SHP77 (cell line): ENCODE measurements around the gene LAIR1.

Experiments
- DNase-seq, 2 experiments: peaks; one replicate each; lab custom pipeline; 2025; lab: John Stamatoyannopoulos, UW

The LAIR1 gene

DNA sequence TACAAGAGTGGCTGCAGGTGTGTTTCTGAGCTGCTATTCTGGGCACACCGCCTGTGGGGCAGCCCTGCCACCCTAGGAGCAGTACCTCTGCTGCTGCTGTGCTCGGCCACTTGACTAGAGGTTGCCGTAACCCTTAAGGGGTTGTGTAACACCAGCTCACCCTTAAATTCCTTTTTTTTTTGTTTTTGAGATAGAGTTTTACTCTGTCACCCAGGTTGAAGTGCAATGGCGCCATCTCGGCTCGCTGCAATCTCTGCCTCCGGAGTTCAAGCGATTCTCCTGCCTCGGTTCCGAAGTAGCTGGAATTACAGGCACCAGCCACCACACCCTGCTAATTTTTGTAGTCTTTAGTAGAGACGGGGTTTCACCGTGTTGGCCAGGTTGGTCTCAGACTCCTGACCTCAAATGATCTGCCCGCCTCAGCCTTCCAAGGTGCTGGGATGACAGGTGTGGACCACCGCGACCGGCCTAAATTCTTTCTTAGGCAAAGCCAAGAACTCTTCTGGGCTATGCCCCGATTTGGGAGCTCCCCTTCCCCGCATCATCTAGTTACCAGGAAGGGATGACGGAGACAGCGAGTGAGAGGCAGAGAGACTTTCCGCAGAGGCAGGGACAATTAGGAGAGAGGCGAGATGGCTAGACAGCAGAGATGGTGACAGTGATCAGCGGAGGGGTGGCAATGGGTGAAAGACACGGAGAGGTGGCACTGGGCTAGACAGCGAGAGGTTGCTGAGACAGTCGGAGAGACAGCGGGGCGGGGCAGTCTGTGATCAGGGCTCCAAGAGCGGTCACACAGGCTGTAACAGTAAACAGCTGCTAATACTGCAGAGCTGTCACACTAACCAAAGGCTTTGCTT, 47.4 kb downstream of the LAIR1 start:
- no peak for DNase-seq

DNA sequence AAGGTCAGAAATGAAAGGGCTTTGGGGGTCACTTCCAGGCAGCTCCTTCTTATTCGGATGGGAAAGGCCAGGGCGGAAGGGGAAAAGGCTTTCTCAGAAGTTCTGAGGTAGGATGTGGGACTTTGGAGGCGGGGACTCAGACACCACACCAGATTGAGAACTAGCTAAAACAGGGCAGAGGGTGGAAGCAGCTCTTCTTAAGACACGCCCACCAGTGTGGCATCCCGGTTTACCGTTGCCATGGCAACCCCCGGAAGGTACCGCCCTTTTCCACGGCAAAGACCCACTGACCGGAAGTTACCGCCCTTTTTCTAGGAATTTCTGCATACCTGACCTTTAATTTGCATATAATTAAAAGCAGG, 48.0 kb downstream of the LAIR1 start:
- no peak for DNase-seq

DNA sequence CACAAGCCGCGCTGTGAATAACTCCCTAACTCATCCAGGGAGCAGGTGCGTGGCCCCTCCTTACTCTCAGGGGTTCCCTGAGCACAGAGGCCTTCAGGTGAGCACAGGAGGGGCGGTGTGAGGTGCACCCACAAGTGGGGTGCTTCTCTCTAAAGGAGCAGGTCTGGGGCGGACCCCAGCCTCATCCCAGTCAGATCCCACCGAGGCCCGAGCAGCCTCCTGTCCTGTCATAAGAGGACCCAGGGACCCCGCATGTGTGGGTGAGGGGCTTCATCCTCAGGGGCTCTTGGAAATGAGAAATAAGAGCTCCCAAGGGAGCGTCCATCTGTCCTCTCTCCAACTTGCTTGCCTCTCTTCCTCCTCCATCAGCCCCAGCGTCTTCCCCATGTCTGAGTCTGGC, 48.8 kb downstream of the LAIR1 start:
- DNase-seq = no peak

DNA sequence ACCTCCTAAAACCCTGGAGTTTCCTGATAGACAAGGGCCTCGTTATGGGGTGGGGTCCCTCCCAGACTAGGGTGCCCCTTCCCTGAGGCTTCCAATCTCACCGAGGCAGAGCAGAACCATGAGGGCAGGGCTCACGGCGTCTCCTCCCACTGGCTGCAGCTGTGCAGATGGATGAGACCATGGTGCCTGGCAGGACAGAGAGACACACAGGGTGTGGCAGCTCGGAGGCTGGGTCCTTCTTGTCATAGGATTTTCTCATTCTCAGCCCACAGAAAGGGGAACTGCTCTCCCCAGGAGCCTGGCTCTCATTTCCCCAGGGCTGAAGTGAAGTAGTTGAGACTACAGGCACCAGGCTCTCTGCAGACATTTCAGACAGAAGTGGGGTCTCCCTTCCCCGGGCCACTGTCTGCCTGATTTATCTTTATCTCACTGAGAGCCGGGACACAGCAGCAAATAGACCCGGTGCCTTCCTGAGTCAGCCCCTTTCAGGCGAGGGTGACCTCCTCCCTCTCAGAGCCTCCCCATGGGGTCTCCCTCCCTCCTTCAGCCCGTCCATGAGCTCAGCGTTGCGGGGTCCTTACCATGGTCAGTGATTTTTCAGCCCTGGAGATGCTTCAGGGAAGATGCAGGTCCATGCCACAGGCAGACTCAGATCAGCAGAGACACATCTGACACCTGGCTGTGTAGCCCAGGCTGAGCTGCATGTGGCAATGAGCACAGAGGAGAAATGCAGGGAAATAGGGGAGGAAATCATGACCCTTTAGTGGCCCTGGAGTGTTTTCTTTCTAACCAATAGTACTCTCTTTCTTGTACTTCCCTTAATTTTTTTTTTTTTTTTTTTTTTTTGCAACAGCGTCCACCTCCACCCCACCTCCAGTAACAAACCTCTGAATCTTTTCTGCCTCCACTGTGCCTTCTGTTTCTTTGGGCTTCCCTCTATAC, 52.0 kb downstream of the LAIR1 start, which contains the start of gene LILRA5:
LILRA5 (minus strand) TSS at position 731 of the 942 bp plus-strand sequence; CDS start at position 584, 147 bp downstream.
- no peak for DNase-seq

DNA sequence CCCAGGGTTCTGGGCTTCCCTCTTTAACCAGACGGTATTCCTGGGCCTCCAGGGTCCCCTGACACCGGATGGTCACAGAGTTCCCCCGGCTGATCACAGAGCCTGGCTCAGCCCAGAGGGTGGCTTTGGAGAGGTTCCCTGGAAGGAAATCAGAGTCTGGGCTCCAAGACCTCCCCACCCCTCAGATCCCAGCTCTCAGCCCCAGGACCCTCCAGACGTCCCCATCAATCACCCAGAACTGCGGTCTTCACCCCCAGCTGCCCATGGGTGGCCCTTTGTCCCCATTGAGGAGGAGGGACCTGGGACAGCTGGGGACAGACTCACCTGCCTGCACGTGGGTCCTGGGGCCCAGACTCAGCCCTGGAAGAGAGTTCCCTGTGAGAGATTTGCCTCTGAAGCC, 52.7 kb downstream of the LAIR1 start:
- DNase-seq = no peak

DNA sequence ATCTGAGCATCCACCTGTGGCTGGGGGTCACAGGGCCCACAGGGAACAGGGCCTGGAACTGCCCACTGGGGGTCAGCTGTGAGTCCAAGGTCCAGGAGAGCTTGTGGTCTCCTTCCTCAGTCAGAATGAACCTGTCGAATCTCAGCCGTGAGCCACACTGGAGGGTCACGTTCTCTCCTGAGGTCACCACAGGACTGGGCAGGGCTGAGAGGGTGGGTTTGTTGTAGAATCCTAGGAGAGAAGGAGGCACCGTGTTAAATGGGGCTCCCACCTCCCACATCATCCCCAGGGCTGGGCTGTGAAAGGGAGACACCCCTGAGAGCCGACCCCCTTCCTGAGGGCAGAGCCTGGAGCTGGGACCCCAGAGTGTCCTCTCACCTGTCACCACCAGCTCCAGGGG, 53.2 kb downstream of the LAIR1 start:
- no peak for DNase-seq

DNA sequence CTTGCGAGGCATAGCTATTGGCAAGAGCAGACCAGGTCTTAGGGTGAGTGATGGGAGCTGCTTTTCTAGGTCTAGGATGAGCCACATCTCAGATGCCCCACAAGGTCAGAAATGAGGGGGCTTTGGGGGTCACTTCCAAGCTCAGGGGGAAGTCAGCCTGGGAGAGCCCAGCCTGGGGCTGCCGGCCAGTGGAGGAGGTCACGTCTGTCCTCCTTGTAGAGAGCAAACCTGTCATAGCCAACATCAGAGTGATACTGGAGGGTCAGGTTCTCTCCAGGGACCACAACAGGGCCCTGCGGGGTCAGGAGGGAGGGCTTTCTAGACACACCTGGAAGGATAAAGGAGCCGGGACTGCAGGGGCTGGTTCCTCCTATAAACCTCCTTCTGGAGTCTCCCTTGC, 54.2 kb downstream of the LAIR1 start:
- no peak for DNase-seq

DNA sequence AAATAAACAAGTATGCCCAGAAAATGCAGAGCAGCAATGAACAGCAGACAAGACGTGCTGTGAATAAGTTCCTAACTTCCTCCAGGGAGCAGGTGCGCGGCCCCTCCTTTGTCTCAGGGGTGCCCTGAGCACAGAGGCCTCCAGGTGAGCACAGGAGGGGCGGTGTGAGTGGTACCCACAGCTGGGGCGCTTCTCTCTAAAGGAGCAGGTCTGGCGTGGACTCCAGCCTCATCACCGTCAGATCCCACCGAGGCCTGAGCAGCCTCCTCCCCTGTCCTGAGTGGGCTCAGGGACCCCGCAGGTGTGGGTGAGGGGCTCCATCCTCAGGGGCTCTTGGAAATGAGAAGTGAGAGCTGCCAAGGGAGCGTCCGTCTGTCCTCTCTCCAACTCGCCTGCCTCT, 54.9 kb downstream of the LAIR1 start:
- DNase-seq = no peak

DNA sequence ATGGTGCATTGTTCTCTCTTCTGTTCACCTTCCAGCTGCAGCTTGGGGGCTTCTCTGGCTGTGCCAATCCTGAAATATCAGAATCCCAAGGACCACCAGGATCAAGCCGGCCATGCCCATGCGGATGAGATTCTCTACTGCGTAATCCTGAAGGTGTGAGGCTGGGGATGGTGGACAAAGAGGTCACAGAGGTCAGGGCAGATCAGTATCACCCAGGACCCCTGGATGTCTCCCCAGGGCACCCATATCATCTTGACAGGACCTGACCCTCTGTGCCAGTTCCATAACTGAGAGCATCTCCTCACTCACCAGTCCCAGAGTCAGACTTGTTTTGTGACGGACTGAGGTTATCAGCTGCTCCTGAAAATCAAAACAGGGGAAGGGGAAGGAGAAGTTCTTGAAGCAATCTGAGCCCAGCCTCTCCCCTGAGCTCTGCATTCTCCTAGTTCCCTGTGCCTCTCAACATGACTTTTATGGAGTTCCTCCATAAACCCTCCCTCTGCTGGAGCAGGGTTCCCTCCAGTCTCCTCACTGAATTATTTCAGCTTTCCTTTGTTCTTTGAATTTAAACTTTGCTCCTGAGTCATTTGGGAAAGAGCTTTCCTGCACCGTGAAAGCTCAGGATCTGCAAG, 57.2 kb downstream of the LAIR1 start:
- DNase-seq = no peak

DNA sequence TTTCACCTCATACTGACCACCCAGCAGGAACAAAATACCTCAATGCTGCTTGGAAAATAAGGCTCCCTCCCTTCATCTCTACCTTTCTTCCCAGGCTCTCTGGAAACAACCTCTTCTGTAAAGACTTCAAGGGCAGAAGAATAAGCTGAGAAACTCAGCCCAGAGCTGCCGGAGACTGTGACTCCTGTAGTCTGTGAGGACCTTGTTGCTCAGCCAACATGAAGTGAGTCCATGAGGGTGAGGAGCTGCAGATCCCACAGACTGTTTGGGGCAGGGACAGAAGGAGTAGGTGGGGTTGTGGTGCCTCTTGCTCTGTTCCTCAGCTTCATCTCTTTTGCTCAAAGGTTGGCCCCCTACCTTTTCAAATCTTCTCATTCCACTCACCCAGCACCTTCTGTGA, 59.6 kb downstream of the LAIR1 start:
- DNase-seq = no peak

DNA sequence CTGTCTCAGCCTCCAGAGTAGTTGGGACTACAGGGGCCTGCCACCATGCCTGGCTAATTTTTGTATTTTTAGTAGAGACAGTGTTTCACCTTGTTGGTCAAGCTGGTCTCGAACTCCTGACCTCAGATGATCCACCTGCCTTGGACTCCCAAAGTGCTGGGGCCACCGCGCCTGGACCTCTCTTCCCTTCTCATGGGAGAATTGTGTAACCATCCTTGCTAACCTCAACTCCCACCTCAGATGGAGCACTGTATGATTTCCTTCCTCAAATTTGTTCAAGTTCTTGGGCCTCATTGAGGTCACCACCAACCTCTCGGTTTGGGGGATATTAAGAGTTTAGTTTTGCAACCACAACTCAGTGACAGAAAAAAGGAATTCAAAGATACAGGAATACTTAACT, 62.5 kb downstream of the LAIR1 start:
- no peak for DNase-seq
